Measurements from ENCODE around the gene ATRNL1. TPM values are rescaled to one million over a fixed set of nuclear protein-coding genes. Genes with fewer than 3 reads are reported as not detected.

ATRNL1 gene
- polyA plus RNA-seq, 2 of the 4 experiments (the other 2 are of a cell fraction), result 0.13 to 0.34 TPM

- CTCF ChIA-PET, result interaction anchor here (1.0 kb wide), 1 partner anchor 39 kb away, joined by 3 read pairs; no protein-coding TSS in a partner anchor
- ATAC-seq, result no peak
- H3K4me1 ChIP-seq, result peaks cover 5% of the 10 kb centered on the region; the same call in 1 of the 3 replicates
- no peak overlapping the region for H3K4me3 ChIP-seq
- peaks cover 9% of the 10 kb centered on the region; the same call in 2 of the 3 replicates for H3K9me3 ChIP-seq
- no peak overlapping the region for H3K4me2 ChIP-seq
- TF ChIP-seq PBX3 (IDR thresholded peaks at IDR 0.05), result no peak
- no peak for TF ChIP-seq NFE2L2 (conservative IDR thresholded peaks at IDR 0.05; ENCODE audit: low read length)
- no peak for TF ChIP-seq ELK1 (IDR thresholded peaks at IDR 0.05; ENCODE audit: low read depth, low read length)
- no peak for TF ChIP-seq CBX8 (IDR thresholded peaks at IDR 0.05)
- no peak for TF ChIP-seq JUNB (IDR thresholded peaks at IDR 0.05)
- TF ChIP-seq BHLHE40 (IDR thresholded peaks at IDR 0.05; ENCODE audit: low read depth, low read length), result no peak
- no peak for TF ChIP-seq ZNF302 (CRISPR knock-in tag; IDR thresholded peaks at IDR 0.05)
- no peak for TF ChIP-seq MYC (IDR thresholded peaks at IDR 0.05; ENCODE audit: borderline replicate concordance, low read length)
- TF ChIP-seq HMGXB4 (CRISPR knock-in tag; IDR thresholded peaks at IDR 0.05; ENCODE audit: borderline replicate concordance), result no peak
- no peak for TF ChIP-seq SREBF2 (IDR thresholded peaks at IDR 0.05)
- 68% methylated on average over 6 of the region's 6 CpGs for WGBS (ENCODE audit: missing lambda C conversion rate)
- no peak for FAIRE-seq
- no peak for DNase-seq (ENCODE audit: low read depth in 1 of 2, low spot score in 1 of 2)
- POLR2A ChIA-PET, result no interaction called here
- H3K27ac ChIP-seq, result no peak overlapping the region
Measured at GRCh38 chr10:115091161-115091560, 2.0 kb upstream of the ATRNL1 start.

GRCh38 chr10:115092258-115092554, 959 bp upstream of the ATRNL1 start:
- H3K9me3 ChIP-seq, result peaks cover 3% of the 10 kb centered on the region; the same call in 2 of the 3 replicates
- WGBS (ENCODE audit: missing lambda C conversion rate), result 35% methylated on average over 10 of the region's 10 CpGs
- H3K4me1 ChIP-seq, result peaks cover 5% of the 10 kb centered on the region; the same call in 1 of the 3 replicates
- H3K27ac ChIP-seq, result no peak overlapping the region
- H3K4me3 ChIP-seq, result peak overlapping the region; percentile 84
- ATAC-seq (peak; percentile 2 to 26; a peak in 1 of 6 replicates), FAIRE-seq (no peak), DNase-seq (ENCODE audit: low read depth in 1 of 2, low spot score in 1 of 2) (no peak)
- H3K4me2 ChIP-seq, result peak overlapping the region; percentile 99
- ChIA-PET CTCF (no interaction called here), POLR2A (no interaction called here)
- TF ChIP-seq REST (IDR thresholded peaks at IDR 0.05) (no peak), CHD4 (IDR thresholded peaks at IDR 0.05; ENCODE audit: borderline replicate concordance) (no peak), ZSCAN20 (CRISPR knock-in tag; IDR thresholded peaks at IDR 0.05) (no peak), EHF (CRISPR knock-in tag; IDR thresholded peaks at IDR 0.05) (no peak), CTCF (IDR thresholded peaks at IDR 0.05) (no peak), POLR2A (IDR thresholded peaks at IDR 0.05; ENCODE audit: low read length) (no peak), HOXB5 (CRISPR knock-in tag; IDR thresholded peaks at IDR 0.05) (no peak), FOSB (CRISPR knock-in tag; IDR thresholded peaks at IDR 0.05) (no peak), ZC3H11A (IDR thresholded peaks at IDR 0.05) (no peak), MAZ (IDR thresholded peaks at IDR 0.05; ENCODE audit: borderline replicate concordance, low read depth, low read length) (no peak), NR3C1 (IDR thresholded peaks at IDR 0.05) (no peak), ATOH8 (CRISPR knock-in tag; IDR thresholded peaks at IDR 0.05; ENCODE audit: low read depth) (no peak), HEYL (CRISPR knock-in tag; IDR thresholded peaks at IDR 0.05) (no peak), SREBF2 (IDR thresholded peaks at IDR 0.05) (no peak), E2F6 (IDR thresholded peaks at IDR 0.05; ENCODE audit: borderline replicate concordance, low read depth) (no peak), CEBPB (IDR thresholded peaks at IDR 0.05) (no peak), HMGXB4 (CRISPR knock-in tag; IDR thresholded peaks at IDR 0.05; ENCODE audit: borderline replicate concordance) (no peak), MAFK (IDR thresholded peaks at IDR 0.05; ENCODE audit: partially characterized antibody) (no peak)

Data from A549 (cell line).